VCaP (cell line): ENCODE data around the gene GPD1.

Source experiments
- H3K27ac ChIP-seq: fragments of 450-650 bp; 2 replicates; pipeline ENCODE4 v1.5.1; 2017
- TF ChIP-seq, protein P1 (sequence below): fragments of 450-650 bp; conservative IDR thresholded peaks from 2 replicates; pipeline ENCODE4 v1.5.1; 2017; ENCODE audit warnings: mild to moderate bottlenecking, moderate library complexity

The GPD1 gene

DNA sequence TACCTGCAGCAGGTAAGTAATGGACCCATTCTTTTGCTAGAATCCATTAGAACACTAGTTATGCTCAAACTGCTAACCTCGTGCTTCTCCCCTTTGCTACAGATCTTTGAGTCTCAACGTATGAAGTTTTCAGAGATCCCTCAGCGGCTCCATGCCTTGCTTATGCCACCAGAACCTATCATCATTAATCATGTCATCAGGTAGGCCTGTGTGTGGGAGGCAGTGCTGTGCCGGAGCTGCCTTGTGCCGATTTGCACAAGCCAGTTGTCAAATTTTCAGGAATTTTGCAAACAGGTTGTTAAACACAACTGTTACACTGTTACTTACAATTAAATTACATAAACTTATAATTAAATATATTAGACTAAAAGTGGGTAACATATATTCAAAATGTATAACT is 13.4 kb upstream of the GPD1 start:
- no peak overlapping the region for H3K27ac ChIP-seq
- TF ChIP-seq, protein P1, sequence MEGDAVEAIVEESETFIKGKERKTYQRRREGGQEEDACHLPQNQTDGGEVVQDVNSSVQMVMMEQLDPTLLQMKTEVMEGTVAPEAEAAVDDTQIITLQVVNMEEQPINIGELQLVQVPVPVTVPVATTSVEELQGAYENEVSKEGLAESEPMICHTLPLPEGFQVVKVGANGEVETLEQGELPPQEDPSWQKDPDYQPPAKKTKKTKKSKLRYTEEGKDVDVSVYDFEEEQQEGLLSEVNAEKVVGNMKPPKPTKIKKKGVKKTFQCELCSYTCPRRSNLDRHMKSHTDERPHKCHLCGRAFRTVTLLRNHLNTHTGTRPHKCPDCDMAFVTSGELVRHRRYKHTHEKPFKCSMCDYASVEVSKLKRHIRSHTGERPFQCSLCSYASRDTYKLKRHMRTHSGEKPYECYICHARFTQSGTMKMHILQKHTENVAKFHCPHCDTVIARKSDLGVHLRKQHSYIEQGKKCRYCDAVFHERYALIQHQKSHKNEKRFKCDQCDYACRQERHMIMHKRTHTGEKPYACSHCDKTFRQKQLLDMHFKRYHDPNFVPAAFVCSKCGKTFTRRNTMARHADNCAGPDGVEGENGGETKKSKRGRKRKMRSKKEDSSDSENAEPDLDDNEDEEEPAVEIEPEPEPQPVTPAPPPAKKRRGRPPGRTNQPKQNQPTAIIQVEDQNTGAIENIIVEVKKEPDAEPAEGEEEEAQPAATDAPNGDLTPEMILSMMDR, result no peak

DNA sequence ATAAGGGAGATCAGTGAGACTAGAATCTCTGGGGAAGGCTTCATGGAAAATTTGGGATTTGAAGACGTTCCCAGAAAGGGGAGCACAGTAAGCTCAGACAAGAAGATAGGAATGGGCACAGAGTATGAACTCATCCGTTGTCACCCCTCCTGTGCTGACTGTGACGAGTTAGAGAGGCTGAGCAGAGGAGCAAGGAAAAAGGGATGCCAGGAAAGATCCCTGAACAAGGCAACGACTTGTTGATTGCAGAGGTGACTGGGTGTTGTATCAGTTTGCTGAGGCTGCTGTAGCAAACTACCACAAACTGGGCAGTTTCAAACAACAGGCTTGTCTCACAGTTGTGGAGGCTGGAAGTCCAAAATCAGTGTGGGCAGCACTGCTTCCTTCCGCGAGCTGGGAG is 5.9 kb upstream of the GPD1 start:
- H3K27ac ChIP-seq, result no peak overlapping the region
- TF ChIP-seq, protein P1, result no peak

DNA sequence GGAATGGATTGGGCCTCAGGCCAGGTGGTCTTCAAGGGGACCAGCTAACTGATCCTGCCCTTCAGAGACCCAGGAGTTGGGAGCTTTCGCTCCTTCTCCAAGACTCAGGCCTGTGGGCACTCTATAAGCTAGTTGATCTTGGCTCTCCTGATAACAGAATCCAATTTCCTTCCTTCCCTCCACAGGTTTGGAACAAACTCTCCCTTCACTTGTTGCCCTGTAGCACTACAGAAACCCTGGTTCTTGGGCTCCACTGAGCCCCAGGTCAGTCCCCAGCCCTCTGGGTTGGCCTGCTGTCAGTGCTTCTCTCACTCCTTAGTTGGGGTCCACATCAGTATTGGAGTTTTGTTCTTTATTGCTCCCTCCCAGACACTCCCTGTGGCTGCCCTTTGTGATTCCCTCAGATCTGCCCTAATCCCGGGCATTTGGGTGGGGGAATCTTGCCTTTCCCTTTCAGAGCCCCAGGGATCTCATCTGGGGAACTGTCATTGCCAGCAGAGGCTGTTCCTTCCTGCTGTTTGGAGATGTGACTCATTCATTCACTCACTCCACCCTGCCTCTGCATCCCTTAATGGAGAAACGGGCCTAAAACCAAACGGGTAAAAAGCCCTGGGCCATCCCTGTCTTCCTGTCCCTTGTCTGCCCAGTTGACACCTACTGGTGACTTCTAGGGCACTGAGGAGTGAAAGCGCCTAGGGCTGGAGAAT is 4.4 kb upstream of the GPD1 start:
- TF ChIP-seq, protein P1, result no peak
- H3K27ac ChIP-seq, result no peak overlapping the region

DNA sequence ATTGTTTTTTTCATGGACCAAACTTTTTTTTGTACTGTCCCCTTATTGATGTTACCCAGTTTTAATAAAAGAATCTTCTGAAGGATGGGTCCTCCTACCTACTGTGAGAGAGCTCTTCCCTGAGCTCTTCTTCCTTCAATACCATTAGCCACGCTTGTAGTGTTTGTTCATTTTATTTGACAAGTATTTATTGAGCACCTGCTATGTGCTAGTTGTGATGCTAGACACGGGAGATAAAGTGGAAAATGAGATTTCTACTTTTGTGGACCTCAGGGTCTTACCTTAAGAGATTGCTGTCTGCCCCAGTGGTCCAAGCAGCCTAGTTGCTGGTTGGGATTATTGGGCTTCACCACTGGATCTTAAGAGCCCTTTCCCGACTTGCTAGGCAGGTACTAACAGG is 3.2 kb upstream of the GPD1 start:
- TF ChIP-seq, protein P1, result no peak
- H3K27ac ChIP-seq, result no peak overlapping the region

DNA sequence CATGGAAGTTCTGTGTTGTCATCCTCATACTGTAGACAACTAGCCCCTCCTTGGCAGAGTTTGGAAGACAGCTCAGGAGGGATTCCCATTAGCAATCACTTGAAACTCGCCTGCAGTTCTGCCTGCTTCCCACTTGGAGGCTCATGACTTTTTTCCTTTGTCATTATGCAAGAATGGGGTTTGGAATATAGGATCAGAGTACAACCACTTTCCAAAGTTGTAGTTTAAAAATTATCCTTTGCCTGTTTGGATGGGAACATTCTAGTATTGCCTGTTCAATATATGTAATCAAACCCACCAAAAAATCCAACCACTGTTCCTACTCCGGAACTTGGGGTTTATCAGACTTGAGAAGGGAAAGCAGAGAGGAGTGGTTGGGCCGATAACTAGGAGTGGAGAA is 2.1 kb upstream of the GPD1 start:
- no peak overlapping the region for H3K27ac ChIP-seq
- TF ChIP-seq, protein P1, result peak; percentile 69

DNA sequence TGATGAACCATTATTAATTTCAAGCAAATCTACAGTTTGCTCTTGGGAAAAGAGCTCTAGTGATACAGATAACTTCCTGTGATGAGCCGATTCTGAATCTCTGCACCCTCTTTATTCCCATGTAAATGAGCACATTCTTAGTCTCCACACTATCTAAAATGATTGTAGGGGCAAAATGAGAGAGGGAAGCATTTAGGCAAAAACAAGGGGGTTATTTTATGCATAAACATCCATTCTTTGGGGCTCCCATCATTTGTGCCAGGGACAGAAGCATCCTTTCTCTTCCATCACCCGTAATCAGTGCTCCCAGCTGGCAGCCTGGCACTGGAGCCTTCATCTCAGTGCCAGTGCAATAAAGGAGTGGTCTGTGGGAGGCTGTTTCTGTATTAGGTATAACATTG is 1.7 kb upstream of the GPD1 start:
- TF ChIP-seq, protein P1, result no peak
- H3K27ac ChIP-seq, result no peak overlapping the region

DNA sequence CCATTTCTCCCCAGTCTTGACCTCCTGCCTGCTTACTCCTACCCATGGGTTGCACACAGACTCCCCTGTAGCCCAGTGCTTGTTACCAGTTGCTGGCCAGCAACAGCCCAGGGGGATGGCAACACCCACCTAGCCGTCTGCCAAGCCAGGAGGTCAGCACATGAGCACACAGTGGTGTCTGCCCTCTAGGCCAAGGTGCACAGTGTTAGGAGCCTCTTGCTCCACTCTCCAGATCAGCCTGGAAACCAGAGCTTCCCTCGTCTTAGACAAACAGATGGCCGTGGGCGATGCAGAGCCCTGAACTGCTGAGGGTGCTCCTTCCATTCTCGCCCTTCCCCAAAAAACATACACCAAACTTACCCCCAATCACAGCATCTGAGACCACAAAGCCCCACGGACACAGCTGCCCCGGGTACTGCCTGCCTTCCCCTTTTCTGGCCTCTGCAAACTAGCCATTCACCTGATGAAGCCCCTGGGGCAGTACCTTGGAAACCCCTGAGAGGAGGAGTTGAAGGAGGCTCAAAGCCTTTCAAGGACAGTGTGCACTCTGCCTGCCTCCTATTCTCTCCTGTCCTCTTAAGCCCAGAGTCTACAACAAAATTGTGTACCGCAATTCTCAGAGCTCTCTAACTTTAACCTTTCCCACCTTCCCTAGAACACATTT is 1.0 kb upstream of the GPD1 start:
- TF ChIP-seq, protein P1, result no peak

More for the DNA sequence above, 1.0 kb upstream of the GPD1 start:
- no peak overlapping the region for H3K27ac ChIP-seq
